Neural cell (in vitro differentiated cells): Measurements from ENCODE around the gene SLC22A6. TPM values are rescaled to one million over a fixed set of nuclear protein-coding genes. Genes with fewer than 3 reads are reported as not detected.

Source experiments
- H2AFZ ChIP-seq: fragments of 200-600, 300-800 bp; sonication (generic), shearing (Covaris generic); 2 replicates; pipeline ENCODE4 v1.6.0; 2014; ENCODE audit warnings: low read depth, mild to moderate bottlenecking, antibody characterized with exemption, low read length, moderate library complexity
- H3F3A ChIP-seq: fragments of 200-600 bp; shearing (Covaris generic); 2 replicates; pipeline ENCODE4 v1.6.1; 2016; ENCODE audit warnings: mild to moderate bottlenecking, moderate library complexity, mixed read lengths, antibody characterized with exemption, low read length; ENCODE audit not compliant: insufficient read depth, poor library complexity, severe bottlenecking
- H3K27ac ChIP-seq: fragments of 200-600, 300-800 bp; sonication (generic), shearing (Covaris generic); 2 replicates; pipeline ENCODE4 v1.5.1; 2014; ENCODE audit warnings: mild to moderate bottlenecking, low read length, moderate library complexity
- H3K27me3 ChIP-seq: fragments of 300-800, 200-600 bp; sonication (generic), shearing (Covaris generic); 2 replicates; pipeline ENCODE4 v1.6.0; 2014; ENCODE audit warnings: mild to moderate bottlenecking, low read depth, low read length, moderate library complexity; ENCODE audit not compliant: insufficient read depth
- H3K36me3 ChIP-seq: fragments of 300-800, 200-600 bp; sonication (generic), shearing (Covaris generic); 2 replicates; pipeline ENCODE4 v1.5.1; 2014; ENCODE audit warnings: mild to moderate bottlenecking, antibody characterized with exemption, low read length, moderate library complexity; ENCODE audit not compliant: insufficient read depth
- H3K4me2 ChIP-seq: fragments of 300-800, 200-600 bp; sonication (generic), shearing (Covaris generic); 2 replicates; pipeline ENCODE4 v1.6.0; 2014; ENCODE audit warnings: mild to moderate bottlenecking, low read length
- H3K4me3 ChIP-seq: fragments of 300-800, 200-600 bp; sonication (generic), shearing (Covaris generic); 2 replicates; pipeline ENCODE4 v1.5.1; 2014; ENCODE audit warnings: mild to moderate bottlenecking, low read length, moderate library complexity
- H3K79me2 ChIP-seq: fragments of 200-600 bp; shearing (Covaris generic); replicated peaks from 2 replicates; pipeline ENCODE4 v1.6.0; 2014; ENCODE audit warnings: mild to moderate bottlenecking, low read length, moderate library complexity; ENCODE audit not compliant: insufficient read depth
- H3K9ac ChIP-seq: fragments of 300-800, 200-600 bp; sonication (generic), shearing (Covaris generic); 2 replicates; pipeline ENCODE4 v1.6.1; 2016; ENCODE audit warnings: mild to moderate bottlenecking, low read length, mixed read lengths
- H3K9me2 ChIP-seq: fragments of 200-600 bp; shearing (Covaris generic); 2 replicates; pipeline ENCODE4 v1.6.1; 2016; ENCODE audit warnings: mild to moderate bottlenecking, low read length, mixed read lengths; ENCODE audit not compliant: insufficient read depth
- H3K9me3 ChIP-seq: fragments of 200-600, 300-800 bp; sonication (generic), shearing (Covaris generic); 2 replicates; pipeline ENCODE4 v1.6.1; 2016; ENCODE audit warnings: mild to moderate bottlenecking, mixed run types, low read length, moderate library complexity, mixed read lengths
- H4K20me1 ChIP-seq: fragments of 200-600 bp; shearing (Covaris generic); 2 replicates; pipeline ENCODE4 v1.6.1; 2016; ENCODE audit warnings: mild to moderate bottlenecking, mixed run types; ENCODE audit not compliant: insufficient read depth
- CTCF ChIP-seq: fragments of 450-650 bp; IDR thresholded peaks from 2 replicates; pipeline ENCODE4 v1.5.1; 2014; ENCODE audit warnings: antibody characterized with exemption, mild to moderate bottlenecking, moderate library complexity; ENCODE audit not compliant: poor library complexity, severe bottlenecking
- EP300 ChIP-seq: fragments of 450-650 bp; conservative IDR thresholded peaks from 2 replicates; pipeline ENCODE4 v1.6.1; 2014; ENCODE audit warnings: antibody characterized with exemption, mild to moderate bottlenecking, moderate library complexity; ENCODE audit not compliant: poor library complexity, severe bottlenecking
- EZH2 ChIP-seq: fragments of 200-600, 300-800 bp; shearing (Covaris generic), sonication (generic); IDR thresholded peaks from 2 replicates; pipeline ENCODE4 v1.6.1; 2014; ENCODE audit warnings: antibody characterized with exemption, low read length, borderline replicate concordance, mild to moderate bottlenecking; ENCODE audit not compliant: insufficient read depth, poor library complexity, severe bottlenecking
- MXI1 ChIP-seq: fragments of 450-650 bp; conservative IDR thresholded peaks from 2 replicates; pipeline ENCODE4 v1.6.1; 2014; ENCODE audit warnings: antibody characterized with exemption, mild to moderate bottlenecking; ENCODE audit not compliant: poor library complexity, severe bottlenecking
- POLR2AphosphoS5 ChIP-seq: IDR thresholded peaks from 2 replicates; pipeline ENCODE4 v1.6.1; 2012
- RAD21 ChIP-seq: fragments of 450-650 bp; conservative IDR thresholded peaks from 2 replicates; pipeline ENCODE4 v1.6.1; 2014; ENCODE audit warnings: antibody characterized with exemption, mild to moderate bottlenecking, moderate library complexity
- SMC3 ChIP-seq: fragments of 450-650 bp; conservative IDR thresholded peaks from 2 replicates; pipeline ENCODE4 v1.6.1; 2014; ENCODE audit warnings: antibody characterized with exemption, mild to moderate bottlenecking, moderate library complexity; ENCODE audit not compliant: poor library complexity
- TAF1 ChIP-seq: IDR thresholded peaks from 2 replicates; pipeline ENCODE4 v1.6.1; 2012; ENCODE audit warnings: low read depth
- polyA plus RNA-seq: library from polyadenylated mRNA; depleted of rRNA; stranded (reverse); fragments of >200 nt; gene quantifications from 2 replicates; pipeline ENCODE4 v1.2.3, GENCODE V29; 2014
- TF ChIP-seq, protein P1 (sequence below): IDR thresholded peaks from 2 replicates; pipeline ENCODE4 v1.6.1; 2012; ENCODE audit warnings: borderline replicate concordance

Gene SLC22A6
- polyA plus RNA-seq, 1 donor from 2014 or later = not detected

GRCh38 chr11:62933750-62934495, 50.8 kb downstream of the SLC22A6 start:
- Histone ChIP-seq H3K9ac (no peak overlapping the region), H3K79me2 (no peaks in the 10 kb centered on the region), H3K9me3 (no peaks in the 10 kb centered on the region), H3K4me2 (no peak overlapping the region), H3K27ac (no peak overlapping the region), H3K9me2 (no peaks in the 10 kb centered on the region), H3K27me3 (no peaks in the 10 kb centered on the region), H3F3A (no peaks in the 10 kb centered on the region), H2AFZ (no peak overlapping the region), H3K36me3 (no peaks in the 10 kb centered on the region), H4K20me1 (no peaks in the 10 kb centered on the region), H3K4me3 (no peak overlapping the region)
- TF ChIP-seq POLR2AphosphoS5 (no peak), EP300 (no peak), SMC3 (no peak), RAD21 (no peak), EZH2 (no peak), TAF1 (no peak), MXI1 (no peak), CTCF (no peak)
- TF ChIP-seq, protein P1, sequence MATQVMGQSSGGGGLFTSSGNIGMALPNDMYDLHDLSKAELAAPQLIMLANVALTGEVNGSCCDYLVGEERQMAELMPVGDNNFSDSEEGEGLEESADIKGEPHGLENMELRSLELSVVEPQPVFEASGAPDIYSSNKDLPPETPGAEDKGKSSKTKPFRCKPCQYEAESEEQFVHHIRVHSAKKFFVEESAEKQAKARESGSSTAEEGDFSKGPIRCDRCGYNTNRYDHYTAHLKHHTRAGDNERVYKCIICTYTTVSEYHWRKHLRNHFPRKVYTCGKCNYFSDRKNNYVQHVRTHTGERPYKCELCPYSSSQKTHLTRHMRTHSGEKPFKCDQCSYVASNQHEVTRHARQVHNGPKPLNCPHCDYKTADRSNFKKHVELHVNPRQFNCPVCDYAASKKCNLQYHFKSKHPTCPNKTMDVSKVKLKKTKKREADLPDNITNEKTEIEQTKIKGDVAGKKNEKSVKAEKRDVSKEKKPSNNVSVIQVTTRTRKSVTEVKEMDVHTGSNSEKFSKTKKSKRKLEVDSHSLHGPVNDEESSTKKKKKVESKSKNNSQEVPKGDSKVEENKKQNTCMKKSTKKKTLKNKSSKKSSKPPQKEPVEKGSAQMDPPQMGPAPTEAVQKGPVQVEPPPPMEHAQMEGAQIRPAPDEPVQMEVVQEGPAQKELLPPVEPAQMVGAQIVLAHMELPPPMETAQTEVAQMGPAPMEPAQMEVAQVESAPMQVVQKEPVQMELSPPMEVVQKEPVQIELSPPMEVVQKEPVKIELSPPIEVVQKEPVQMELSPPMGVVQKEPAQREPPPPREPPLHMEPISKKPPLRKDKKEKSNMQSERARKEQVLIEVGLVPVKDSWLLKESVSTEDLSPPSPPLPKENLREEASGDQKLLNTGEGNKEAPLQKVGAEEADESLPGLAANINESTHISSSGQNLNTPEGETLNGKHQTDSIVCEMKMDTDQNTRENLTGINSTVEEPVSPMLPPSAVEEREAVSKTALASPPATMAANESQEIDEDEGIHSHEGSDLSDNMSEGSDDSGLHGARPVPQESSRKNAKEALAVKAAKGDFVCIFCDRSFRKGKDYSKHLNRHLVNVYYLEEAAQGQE = no peak

DNA sequence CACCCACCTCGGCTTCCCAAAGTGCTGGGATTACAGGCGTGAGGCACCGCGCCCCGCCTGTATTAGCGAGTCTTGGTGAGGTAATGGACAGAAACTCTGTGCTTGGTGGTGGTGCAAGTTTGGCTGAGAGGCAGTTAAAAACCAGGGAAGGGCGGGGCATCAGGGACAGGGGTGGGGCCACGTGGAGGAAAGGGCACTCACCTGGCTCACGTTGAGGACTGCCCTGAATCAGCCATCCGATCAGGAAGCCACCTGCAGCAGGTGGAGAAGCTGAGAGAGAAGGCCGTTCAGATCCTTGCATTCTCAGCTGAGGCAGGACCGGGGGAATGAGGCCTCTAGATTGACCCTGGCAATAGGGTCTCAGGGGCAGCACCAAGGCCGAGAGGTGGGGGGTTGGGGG, 51.5 kb downstream of the SLC22A6 start:
- Histone ChIP-seq H3K36me3 (no peaks in the 10 kb centered on the region), H3K9ac (no peak overlapping the region), H3F3A (no peaks in the 10 kb centered on the region), H3K4me2 (no peak overlapping the region), H3K27me3 (peaks cover 6% of the 10 kb centered on the region), H4K20me1 (no peaks in the 10 kb centered on the region), H3K79me2 (no peaks in the 10 kb centered on the region), H3K27ac (no peak overlapping the region), H3K9me2 (no peaks in the 10 kb centered on the region), H2AFZ (no peak overlapping the region), H3K9me3 (no peaks in the 10 kb centered on the region), H3K4me3 (no peak overlapping the region)
- TF ChIP-seq RAD21 (no peak), SMC3 (no peak), MXI1 (no peak), TAF1 (no peak), EZH2 (no peak)
